HCT116 (cell line): ENCODE results near the gene SLC9A9. TPM values are rescaled to one million over a fixed set of nuclear protein-coding genes. Genes with fewer than 3 reads are reported as not detected.

Experiments used
- ATAC-seq: fragments of 200-7000 bp; cut with Tn5 transposase; 2 replicates; pipeline ENCODE4 v1.9.1; 2020; ENCODE audit warnings: mild to moderate bottlenecking, moderate library complexity
- BruUV-seq: library from RNA; stranded (reverse); fragments of 400-500 nt; replicated peaks from 2 replicates; lab custom pipeline; 2021; lab: Mats Ljungman, UMichigan
- CTCF ChIA-PET: fragments of 300-600 bp; sonication (Branson Sonifier 250); formaldehyde crosslinking; loops from one replicate; lab custom pipeline; 2021; ENCODE audit warnings: antibody characterized with exemption; lab: Charles Lee
- POLR2A ChIA-PET: fragments of 300-600, 350-600 bp; sonication (Branson Sonifier 250); formaldehyde crosslinking; loops from one replicate; lab custom pipeline; 2021; ENCODE audit warnings: antibody characterized with exemption; lab: Charles Lee
- RAD21 ChIA-PET, 2 experiments: fragments of 300-600 bp; sonication (Branson Sonifier 250); formaldehyde crosslinking; loops; one replicate each; lab custom pipeline; 2023; ENCODE audit warnings: low total read pairs in 2 of 2; ENCODE audit not compliant: uncharacterized antibody in 2 of 2, unreplicated experiment in 2 of 2, low non-redundant PET in 1 of 2; lab: Charles Lee
- DNase-seq: peaks from one replicate; pipeline ENCODE4 v3.0.0-alpha.2; 2010; ENCODE audit warnings: low read depth, low spot score
- H2AFZ ChIP-seq: fragments of 200-600 bp; shearing (Covaris generic), sonication (generic); 2 replicates; pipeline ENCODE4 v1.6.1; 2017; ENCODE audit warnings: low read depth, mixed run types, mixed read lengths, antibody characterized with exemption, low read length; ENCODE audit not compliant: poor library complexity, severe bottlenecking
- H3K27ac ChIP-seq: 2 replicates; pipeline ENCODE4 v1.5.1; 2012; ENCODE audit warnings: low read depth, low read length
- H3K27me3 ChIP-seq: fragments of 200-600 bp; sonication (generic); 2 replicates; pipeline ENCODE4 v1.6.1; 2016; ENCODE audit warnings: mixed run types, low read length, mixed read lengths; ENCODE audit not compliant: insufficient read depth
- H3K36me3 ChIP-seq, 2 experiments: fragments of 200-500 bp in 1 of 2; fragments of 200-600 bp in 1 of 2; sonication (Bioruptor generic) in 1 of 2; sonication (generic) in 1 of 2; 2 replicates each; pipeline versions ENCODE4 v1.5.1 to v1.6.1; 2014 to 2016; ENCODE audit warnings: low read length in 2 of 2, inconsistent platforms in 1 of 2, mixed read lengths in 1 of 2, mixed run types in 1 of 2; ENCODE audit not compliant: insufficient read depth in 2 of 2, control insufficient read depth in 1 of 2
- H3K4me1 ChIP-seq, 2 experiments: fragments of 200-600 bp in 1 of 2; sonication (generic) in 1 of 2; 2 replicates each; pipeline versions ENCODE4 v1.5.1 to v1.6.1; 2012 to 2017; ENCODE audit warnings: low read length in 2 of 2, inconsistent platforms in 1 of 2, mild to moderate bottlenecking in 1 of 2, mixed read lengths in 1 of 2, mixed run types in 1 of 2, moderate library complexity in 1 of 2; ENCODE audit not compliant: insufficient read depth in 2 of 2, control insufficient read depth in 1 of 2
- H3K4me2 ChIP-seq: fragments of 200-600 bp; sonication (generic); 2 replicates; pipeline ENCODE4 v1.6.1; 2017; ENCODE audit warnings: mixed run types, low read length, mixed read lengths
- H3K4me3 ChIP-seq, 2 experiments: fragments of 200-600 bp in 1 of 2; sonication (generic) in 1 of 2; replicated peaks in 1 of 2; 2 replicates each; pipeline ENCODE4 v1.5.1; 2011 to 2016; ENCODE audit warnings: low read length in 2 of 2, control low read depth in 1 of 2, low read depth in 1 of 2, mild to moderate bottlenecking in 1 of 2, mixed read lengths in 1 of 2, mixed run types in 1 of 2
- H3K79me2 ChIP-seq: fragments of 200-600 bp; sonication (generic); 2 replicates; pipeline ENCODE4 v1.6.1; 2017; ENCODE audit warnings: mild to moderate bottlenecking, mixed run types, low read length, moderate library complexity, mixed read lengths; ENCODE audit not compliant: insufficient read depth
- H3K9ac ChIP-seq: fragments of 200-600 bp; sonication (generic); 2 replicates; pipeline ENCODE4 v1.6.1; 2016; ENCODE audit warnings: low read length, mixed read lengths
- H3K9me2 ChIP-seq: fragments of 200-600 bp; sonication (generic), shearing (Covaris generic); 2 replicates; pipeline ENCODE4 v1.6.1; 2017; ENCODE audit warnings: mixed run types, mild to moderate bottlenecking, moderate library complexity; ENCODE audit not compliant: insufficient read depth
- H3K9me3 ChIP-seq, 2 experiments: fragments of 200-500 bp in 1 of 2; fragments of 200-600 bp in 1 of 2; sonication (Bioruptor generic) in 1 of 2; sonication (generic) in 1 of 2; 2 replicates each; pipeline ENCODE4 v1.6.1; 2014 to 2017; ENCODE audit warnings: low read length in 2 of 2, mixed read lengths in 2 of 2, inconsistent platforms in 1 of 2, low read depth in 1 of 2, mild to moderate bottlenecking in 1 of 2, mixed run types in 1 of 2, moderate library complexity in 1 of 2; ENCODE audit not compliant: control insufficient read depth in 1 of 2, insufficient read depth in 1 of 2
- H4K20me1 ChIP-seq: fragments of 200-600 bp; sonication (generic), shearing (Covaris generic); 2 replicates; pipeline ENCODE4 v1.6.1; 2017; ENCODE audit warnings: mixed run types, mild to moderate bottlenecking, moderate library complexity; ENCODE audit not compliant: insufficient read depth
- CBX3 ChIP-seq: IDR thresholded peaks from 2 replicates; pipeline ENCODE4 v1.6.1; 2012; ENCODE audit warnings: low read depth
- EGR1 ChIP-seq: IDR thresholded peaks from 2 replicates; pipeline ENCODE4 v1.6.1; 2012; ENCODE audit warnings: low read depth
- ELF1 ChIP-seq: IDR thresholded peaks from 2 replicates; pipeline ENCODE4 v1.6.1; 2012; ENCODE audit warnings: low read depth, borderline replicate concordance
- FOSL1 ChIP-seq: IDR thresholded peaks from 2 replicates; pipeline ENCODE4 v1.6.1; 2012; ENCODE audit warnings: low read depth
- JUND ChIP-seq: IDR thresholded peaks from 2 replicates; pipeline ENCODE4 v1.6.1; 2012
- POLR2A ChIP-seq: IDR thresholded peaks from 2 replicates; pipeline ENCODE4 v1.7.0; 2011; ENCODE audit warnings: borderline replicate concordance; ENCODE audit not compliant: insufficient read depth, insufficient read length; ENCODE audit errors: extremely low read depth
- POLR2AphosphoS5 ChIP-seq: IDR thresholded peaks from 2 replicates; pipeline ENCODE4 v1.6.1; 2011; ENCODE audit warnings: mild to moderate bottlenecking, low read depth, low read length, moderate library complexity
- RAD21 ChIP-seq: IDR thresholded peaks from 2 replicates; pipeline ENCODE4 v1.6.1; 2012; ENCODE audit warnings: low read depth, mild to moderate bottlenecking
- SIN3A ChIP-seq: IDR thresholded peaks from 2 replicates; pipeline ENCODE4 v1.6.1; 2012; ENCODE audit warnings: low read depth
- SP1 ChIP-seq: IDR thresholded peaks from 2 replicates; pipeline ENCODE4 v1.6.1; 2012; ENCODE audit warnings: low read depth
- SRF ChIP-seq: IDR thresholded peaks from 2 replicates; pipeline ENCODE4 v1.6.1; 2012; ENCODE audit warnings: low read depth
- TCF7L2 ChIP-seq: IDR thresholded peaks from 2 replicates; pipeline ENCODE4 v1.7.0; 2011; ENCODE audit warnings: borderline replicate concordance, inconsistent platforms; ENCODE audit not compliant: insufficient read depth, insufficient read length; ENCODE audit errors: extremely low read depth
- YY1 ChIP-seq: IDR thresholded peaks from 2 replicates; pipeline ENCODE4 v1.6.1; 2011; ENCODE audit warnings: low read length, low read depth, moderate library complexity, mild to moderate bottlenecking; ENCODE audit not compliant: insufficient replicate concordance; ENCODE audit errors: extremely low read depth
- ZFX ChIP-seq: fragments of 450-650 bp; IDR thresholded peaks from 2 replicates; pipeline ENCODE4 v1.6.1; 2017
- ZNF274 ChIP-seq: fragments of 200-500 bp; sonication (Bioruptor generic); IDR thresholded peaks from 2 replicates; pipeline ENCODE4 v1.6.1; 2014; ENCODE audit warnings: mild to moderate bottlenecking, low read depth, low read length, inconsistent platforms
- intact Hi-C: fragments of 100-400 bp; cut with micrococcal nuclease; formaldehyde crosslinking; loops from 2 replicates; pipeline ENCODE4 v1.10.0; 2022
- total RNA-seq: library from RNA; stranded (reverse); gene quantifications from one replicate; pipeline ENCODE4 v1.2.1, GENCODE V29; 2021; ENCODE audit not compliant: unreplicated experiment
- TF ChIP-seq, protein P1 (sequence below): IDR thresholded peaks from 2 replicates; pipeline ENCODE4 v1.6.1; 2011; ENCODE audit warnings: mild to moderate bottlenecking, low read length, moderate library complexity; ENCODE audit not compliant: insufficient replicate concordance; ENCODE audit errors: extremely low read depth
- TF ChIP-seq, protein P2 (sequence below): IDR thresholded peaks from 2 replicates; pipeline ENCODE4 v1.6.1; 2012; ENCODE audit warnings: low read depth
- TF ChIP-seq, protein P3 (sequence below): IDR thresholded peaks from 2 replicates; pipeline ENCODE4 v1.6.1; 2012
- TF ChIP-seq, protein P4 (sequence below): IDR thresholded peaks from 2 replicates; pipeline ENCODE4 v1.6.1; 2012

Gene SLC9A9
- total RNA-seq, 1 experiment from 2014 or later = 0.20 TPM

DNA sequence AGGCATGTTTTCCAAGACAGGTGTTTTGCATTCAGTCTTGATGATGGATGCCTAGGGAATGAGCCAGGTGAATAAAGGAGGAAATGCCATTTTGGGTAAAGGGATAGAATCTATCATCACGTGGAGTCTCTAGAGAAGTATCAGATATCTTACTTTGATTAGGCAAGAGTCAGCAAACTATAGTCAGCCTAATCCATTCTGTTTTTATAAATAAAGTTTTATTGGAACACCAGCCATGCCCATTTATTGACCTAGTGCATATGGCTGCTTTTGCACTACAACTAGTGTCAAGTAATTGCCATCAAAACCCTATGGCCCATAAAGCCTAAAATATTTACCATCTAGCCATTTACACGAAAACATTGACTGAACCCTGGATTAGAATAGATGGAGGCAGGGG lies 231.2 kb downstream of the SLC9A9 start:
- H3K27ac ChIP-seq = no peak overlapping the region
- H3K36me3 ChIP-seq = no peaks in the 10 kb centered on the region
- CTCF ChIA-PET = no interaction called here
- H3K9ac ChIP-seq = no peak overlapping the region
- no peaks in the 10 kb centered on the region for H3K4me1 ChIP-seq
- H2AFZ ChIP-seq = no peak overlapping the region
- H4K20me1 ChIP-seq = no peaks in the 10 kb centered on the region
- intact Hi-C loops = no loop called here
- no peak overlapping the region for H3K4me2 ChIP-seq
- RAD21 ChIA-PET = no interaction called here
- no peaks in the 10 kb centered on the region for H3K9me2 ChIP-seq
- POLR2A ChIA-PET = no interaction called here
- H3K4me3 ChIP-seq = no peak overlapping the region
- no peak for ATAC-seq
- no peaks in the 10 kb centered on the region for H3K9me3 ChIP-seq
- H3K79me2 ChIP-seq = no peaks in the 10 kb centered on the region
- no peak for DNase-seq
- no peak for TF ChIP-seq POLR2AphosphoS5
- TF ChIP-seq, protein P1, sequence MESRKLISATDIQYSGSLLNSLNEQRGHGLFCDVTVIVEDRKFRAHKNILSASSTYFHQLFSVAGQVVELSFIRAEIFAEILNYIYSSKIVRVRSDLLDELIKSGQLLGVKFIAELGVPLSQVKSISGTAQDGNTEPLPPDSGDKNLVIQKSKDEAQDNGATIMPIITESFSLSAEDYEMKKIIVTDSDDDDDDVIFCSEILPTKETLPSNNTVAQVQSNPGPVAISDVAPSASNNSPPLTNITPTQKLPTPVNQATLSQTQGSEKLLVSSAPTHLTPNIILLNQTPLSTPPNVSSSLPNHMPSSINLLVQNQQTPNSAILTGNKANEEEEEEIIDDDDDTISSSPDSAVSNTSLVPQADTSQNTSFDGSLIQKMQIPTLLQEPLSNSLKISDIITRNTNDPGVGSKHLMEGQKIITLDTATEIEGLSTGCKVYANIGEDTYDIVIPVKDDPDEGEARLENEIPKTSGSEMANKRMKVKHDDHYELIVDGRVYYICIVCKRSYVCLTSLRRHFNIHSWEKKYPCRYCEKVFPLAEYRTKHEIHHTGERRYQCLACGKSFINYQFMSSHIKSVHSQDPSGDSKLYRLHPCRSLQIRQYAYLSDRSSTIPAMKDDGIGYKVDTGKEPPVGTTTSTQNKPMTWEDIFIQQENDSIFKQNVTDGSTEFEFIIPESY = no peak
- TF ChIP-seq RAD21 = no peak
- no peak for TF ChIP-seq POLR2A
- TF ChIP-seq CBX3 = no peak
- TF ChIP-seq, protein P2, sequence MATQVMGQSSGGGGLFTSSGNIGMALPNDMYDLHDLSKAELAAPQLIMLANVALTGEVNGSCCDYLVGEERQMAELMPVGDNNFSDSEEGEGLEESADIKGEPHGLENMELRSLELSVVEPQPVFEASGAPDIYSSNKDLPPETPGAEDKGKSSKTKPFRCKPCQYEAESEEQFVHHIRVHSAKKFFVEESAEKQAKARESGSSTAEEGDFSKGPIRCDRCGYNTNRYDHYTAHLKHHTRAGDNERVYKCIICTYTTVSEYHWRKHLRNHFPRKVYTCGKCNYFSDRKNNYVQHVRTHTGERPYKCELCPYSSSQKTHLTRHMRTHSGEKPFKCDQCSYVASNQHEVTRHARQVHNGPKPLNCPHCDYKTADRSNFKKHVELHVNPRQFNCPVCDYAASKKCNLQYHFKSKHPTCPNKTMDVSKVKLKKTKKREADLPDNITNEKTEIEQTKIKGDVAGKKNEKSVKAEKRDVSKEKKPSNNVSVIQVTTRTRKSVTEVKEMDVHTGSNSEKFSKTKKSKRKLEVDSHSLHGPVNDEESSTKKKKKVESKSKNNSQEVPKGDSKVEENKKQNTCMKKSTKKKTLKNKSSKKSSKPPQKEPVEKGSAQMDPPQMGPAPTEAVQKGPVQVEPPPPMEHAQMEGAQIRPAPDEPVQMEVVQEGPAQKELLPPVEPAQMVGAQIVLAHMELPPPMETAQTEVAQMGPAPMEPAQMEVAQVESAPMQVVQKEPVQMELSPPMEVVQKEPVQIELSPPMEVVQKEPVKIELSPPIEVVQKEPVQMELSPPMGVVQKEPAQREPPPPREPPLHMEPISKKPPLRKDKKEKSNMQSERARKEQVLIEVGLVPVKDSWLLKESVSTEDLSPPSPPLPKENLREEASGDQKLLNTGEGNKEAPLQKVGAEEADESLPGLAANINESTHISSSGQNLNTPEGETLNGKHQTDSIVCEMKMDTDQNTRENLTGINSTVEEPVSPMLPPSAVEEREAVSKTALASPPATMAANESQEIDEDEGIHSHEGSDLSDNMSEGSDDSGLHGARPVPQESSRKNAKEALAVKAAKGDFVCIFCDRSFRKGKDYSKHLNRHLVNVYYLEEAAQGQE = no peak
- no peak for TF ChIP-seq JUND
- TF ChIP-seq SRF = no peak
- TF ChIP-seq YY1 = no peak
- no peak for TF ChIP-seq EGR1
- TF ChIP-seq, protein P3, sequence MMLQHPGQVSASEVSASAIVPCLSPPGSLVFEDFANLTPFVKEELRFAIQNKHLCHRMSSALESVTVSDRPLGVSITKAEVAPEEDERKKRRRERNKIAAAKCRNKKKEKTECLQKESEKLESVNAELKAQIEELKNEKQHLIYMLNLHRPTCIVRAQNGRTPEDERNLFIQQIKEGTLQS = no peak
- TF ChIP-seq ELF1 = no peak
- TF ChIP-seq, protein P4, sequence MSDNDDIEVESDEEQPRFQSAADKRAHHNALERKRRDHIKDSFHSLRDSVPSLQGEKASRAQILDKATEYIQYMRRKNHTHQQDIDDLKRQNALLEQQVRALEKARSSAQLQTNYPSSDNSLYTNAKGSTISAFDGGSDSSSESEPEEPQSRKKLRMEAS = no peak
- TF ChIP-seq ZNF274 = no peak
- TF ChIP-seq ZFX = no peak
- no peak for TF ChIP-seq SIN3A
- no peak for TF ChIP-seq TCF7L2
- no peak for TF ChIP-seq SP1
- TF ChIP-seq FOSL1 = no peak
- no TSS peak for BruUV-seq
- peaks cover 2% of the 10 kb centered on the region; the same call in 1 of the 2 replicates for H3K27me3 ChIP-seq
